ENCODE data around the gene UGT1A8.
"Not testable (repeated sequence)": the region's sequence is repeated elsewhere in the genome, so short reads cannot be mapped to it uniquely, and the experiment has no call there.

Gene UGT1A8

GRCh38 chr2:233740870-233741269, 123.4 kb downstream of the UGT1A8 start:
- Histone ChIP-seq H3K27me3 (peaks cover 7% of the 10 kb centered on the region), H3K27ac (no peak overlapping the region), H3K36me3 (no peaks in the 10 kb centered on the region), H3K4me1 (ENCODE audit: control insufficient read depth in 1 of 2, insufficient read depth in 1 of 2, low read depth in 1 of 2, low read length in 1 of 2) (no peaks in the 10 kb centered on the region), H3K9me3 (no peaks in the 10 kb centered on the region), H3K4me3 (ENCODE audit: low read depth in 1 of 2, low read length in 1 of 2) (no peak overlapping the region)
- TF ChIP-seq, protein P1, sequence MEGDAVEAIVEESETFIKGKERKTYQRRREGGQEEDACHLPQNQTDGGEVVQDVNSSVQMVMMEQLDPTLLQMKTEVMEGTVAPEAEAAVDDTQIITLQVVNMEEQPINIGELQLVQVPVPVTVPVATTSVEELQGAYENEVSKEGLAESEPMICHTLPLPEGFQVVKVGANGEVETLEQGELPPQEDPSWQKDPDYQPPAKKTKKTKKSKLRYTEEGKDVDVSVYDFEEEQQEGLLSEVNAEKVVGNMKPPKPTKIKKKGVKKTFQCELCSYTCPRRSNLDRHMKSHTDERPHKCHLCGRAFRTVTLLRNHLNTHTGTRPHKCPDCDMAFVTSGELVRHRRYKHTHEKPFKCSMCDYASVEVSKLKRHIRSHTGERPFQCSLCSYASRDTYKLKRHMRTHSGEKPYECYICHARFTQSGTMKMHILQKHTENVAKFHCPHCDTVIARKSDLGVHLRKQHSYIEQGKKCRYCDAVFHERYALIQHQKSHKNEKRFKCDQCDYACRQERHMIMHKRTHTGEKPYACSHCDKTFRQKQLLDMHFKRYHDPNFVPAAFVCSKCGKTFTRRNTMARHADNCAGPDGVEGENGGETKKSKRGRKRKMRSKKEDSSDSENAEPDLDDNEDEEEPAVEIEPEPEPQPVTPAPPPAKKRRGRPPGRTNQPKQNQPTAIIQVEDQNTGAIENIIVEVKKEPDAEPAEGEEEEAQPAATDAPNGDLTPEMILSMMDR (IDR thresholded peaks at IDR 0.05): no peak

DNA sequence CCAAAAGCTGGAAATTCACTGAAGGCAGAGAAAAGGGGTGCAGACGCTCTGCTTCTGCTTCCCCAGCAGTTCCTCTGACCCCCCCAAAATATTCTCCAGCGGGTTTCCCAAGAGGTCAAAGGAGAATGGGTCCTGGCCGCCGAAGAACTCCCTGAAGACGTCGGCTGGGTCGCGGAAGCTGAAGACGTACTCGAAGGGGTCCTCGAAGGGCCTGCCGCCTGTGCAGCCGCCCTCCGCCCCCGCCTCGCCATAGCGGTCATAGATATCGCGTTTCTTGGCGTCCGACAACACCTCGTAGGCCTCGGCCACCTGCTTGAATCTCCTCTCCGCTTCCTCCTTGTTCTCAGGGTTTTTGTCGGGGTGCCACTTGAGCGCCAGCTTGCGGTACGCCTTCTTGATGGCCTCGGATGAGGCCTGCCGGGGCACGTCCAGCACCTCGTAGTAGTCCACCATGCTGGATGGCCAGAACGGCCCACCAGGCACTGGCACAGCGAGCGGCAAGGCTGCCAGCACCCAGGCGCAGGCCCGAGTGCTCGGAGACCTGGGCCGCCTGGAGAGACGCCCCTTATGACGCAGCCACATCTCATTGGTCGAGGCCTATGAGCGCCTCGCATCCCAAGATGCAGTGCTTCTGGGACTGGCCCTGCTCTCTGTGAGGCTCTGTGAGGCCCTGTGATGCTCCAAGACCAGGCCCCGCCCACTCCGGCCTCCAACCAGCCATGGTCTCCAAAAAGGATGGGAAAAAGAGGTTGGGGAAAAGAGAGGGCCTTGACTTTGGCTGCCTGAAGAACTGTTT, 126.2 kb downstream of the UGT1A8 start:
- TF ChIP-seq, protein P1 (IDR thresholded peaks at IDR 0.05): no peak
- no peaks in the 10 kb centered on the region for H3K4me1 ChIP-seq (ENCODE audit: control insufficient read depth in 1 of 2, insufficient read depth in 1 of 2, low read depth in 1 of 2, low read length in 1 of 2)

GRCh38 chr2:233745073-233745755, 127.8 kb downstream of the UGT1A8 start:
- Histone ChIP-seq H3K27ac (no peak overlapping the region), H3K36me3 (no peaks in the 10 kb centered on the region), H3K27me3 (no peaks in the 10 kb centered on the region), H3K4me1 (ENCODE audit: control insufficient read depth in 1 of 2, insufficient read depth in 1 of 2, low read depth in 1 of 2, low read length in 1 of 2) (no peaks in the 10 kb centered on the region), H3K4me3 (ENCODE audit: low read depth in 1 of 2, low read length in 1 of 2) (no peak overlapping the region), H3K9me3 (no peaks in the 10 kb centered on the region)
- TF ChIP-seq, protein P1 (IDR thresholded peaks at IDR 0.05): no peak

More for the DNA sequence above, 126.2 kb downstream of the UGT1A8 start:
- H3K27me3 ChIP-seq: no peaks in the 10 kb centered on the region
- no peak overlapping the region for H3K4me3 ChIP-seq (ENCODE audit: low read depth in 1 of 2, low read length in 1 of 2)
- no peaks in the 10 kb centered on the region for H3K36me3 ChIP-seq
- no peak overlapping the region for H3K27ac ChIP-seq
- no peaks in the 10 kb centered on the region for H3K9me3 ChIP-seq

- H3K9me3 ChIP-seq; H3K27ac ChIP-seq; H3K4me3 ChIP-seq (ENCODE audit: low read depth in 1 of 2, low read length in 1 of 2); H3K4me1 ChIP-seq (ENCODE audit: control insufficient read depth in 1 of 2, insufficient read depth in 1 of 2, low read depth in 1 of 2, low read length in 1 of 2); H3K27me3 ChIP-seq; H3K36me3 ChIP-seq: not testable (repeated sequence)
These were observed 128.4 kb downstream of the UGT1A8 start for GRCh38 chr2:233745838-233746237.

DNA sequence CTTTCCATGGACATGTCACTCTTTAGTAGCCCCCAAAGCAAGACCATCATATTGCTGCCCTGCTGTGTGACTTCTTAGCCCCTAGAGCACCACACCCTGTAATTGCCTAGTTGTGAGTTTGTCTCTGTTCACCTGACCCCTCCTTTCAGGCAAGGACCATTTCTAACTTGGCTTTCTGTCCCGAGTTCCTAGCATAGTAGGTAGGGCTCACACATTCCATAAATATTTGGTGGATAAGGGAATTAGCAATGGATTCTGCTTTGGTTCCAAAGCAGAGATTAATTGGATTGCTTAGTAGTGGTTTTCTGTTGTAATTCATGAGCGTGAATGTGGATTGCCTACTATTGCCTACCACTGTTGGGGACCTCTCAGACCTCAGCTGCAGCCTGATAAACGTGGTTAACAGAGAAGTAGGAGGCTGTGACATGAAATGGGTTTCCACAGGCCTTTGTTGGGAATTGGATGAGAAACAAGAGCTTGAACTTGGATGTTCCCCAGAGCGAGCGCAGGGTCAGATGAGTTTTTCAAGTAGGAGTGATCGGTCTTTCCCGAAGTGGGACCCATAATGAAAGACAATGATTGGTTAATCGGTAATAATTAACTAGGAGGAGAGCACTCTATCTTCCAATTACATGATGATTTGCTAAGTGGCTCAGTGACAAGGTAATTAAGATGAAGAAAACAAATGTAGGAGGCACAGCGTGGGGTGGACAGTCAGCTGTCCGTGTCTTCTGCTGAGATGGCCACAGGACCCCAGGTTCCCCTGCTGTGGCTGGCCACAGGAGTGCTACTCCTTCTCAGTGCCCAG, 129.2 kb downstream of the UGT1A8 start:
- Histone ChIP-seq H3K27ac (no peak overlapping the region), H3K36me3 (no peaks in the 10 kb centered on the region), H3K27me3 (no peaks in the 10 kb centered on the region), H3K4me1 (ENCODE audit: control insufficient read depth in 1 of 2, insufficient read depth in 1 of 2, low read depth in 1 of 2, low read length in 1 of 2) (no peaks in the 10 kb centered on the region), H3K4me3 (ENCODE audit: low read depth in 1 of 2, low read length in 1 of 2) (no peak overlapping the region), H3K9me3 (no peaks in the 10 kb centered on the region)
- TF ChIP-seq, protein P1 (IDR thresholded peaks at IDR 0.05): no peak

DNA sequence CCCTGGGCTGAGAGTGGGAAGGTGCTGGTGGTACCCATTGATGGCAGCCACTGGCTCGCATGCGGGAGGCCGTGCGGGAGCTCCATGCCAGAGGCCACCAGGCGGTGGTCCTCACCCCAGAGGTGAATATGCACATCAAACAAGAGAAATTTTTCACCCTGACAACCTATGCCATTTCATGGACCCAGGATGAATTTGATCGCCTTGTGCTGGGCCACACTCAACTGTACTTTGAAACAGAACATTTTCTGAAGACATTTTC, 129.8 kb downstream of the UGT1A8 start:
- Histone ChIP-seq H3K27me3 (no peaks in the 10 kb centered on the region), H3K4me3 (ENCODE audit: low read depth in 1 of 2, low read length in 1 of 2) (no peak overlapping the region), H3K36me3 (no peaks in the 10 kb centered on the region), H3K27ac (no peak overlapping the region), H3K4me1 (ENCODE audit: control insufficient read depth in 1 of 2, insufficient read depth in 1 of 2, low read depth in 1 of 2, low read length in 1 of 2) (no peaks in the 10 kb centered on the region), H3K9me3 (no peaks in the 10 kb centered on the region)
- TF ChIP-seq, protein P1 (IDR thresholded peaks at IDR 0.05): no peak

DNA sequence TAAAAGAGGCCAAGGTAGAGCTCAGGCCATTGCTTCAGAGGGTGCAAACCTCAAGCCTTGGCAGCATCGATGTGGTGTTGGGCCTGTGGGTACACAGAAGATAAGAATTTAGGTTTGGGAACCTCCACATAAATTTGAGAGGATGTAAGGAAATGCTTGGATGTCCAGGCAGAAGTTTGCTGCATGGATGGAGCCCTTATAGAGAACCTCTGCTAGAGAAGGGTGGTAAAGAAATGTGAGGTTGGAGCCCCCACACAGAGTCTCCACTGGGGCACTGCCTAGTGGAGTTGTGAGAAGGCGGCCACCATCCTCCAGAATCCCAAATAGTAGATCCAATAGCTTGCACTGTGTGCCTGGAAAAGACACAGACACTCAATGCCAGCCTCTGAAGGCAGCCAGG, 133.3 kb downstream of the UGT1A8 start:
- H3K27ac ChIP-seq, H3K27me3 ChIP-seq: not testable (repeated sequence)

DNA sequence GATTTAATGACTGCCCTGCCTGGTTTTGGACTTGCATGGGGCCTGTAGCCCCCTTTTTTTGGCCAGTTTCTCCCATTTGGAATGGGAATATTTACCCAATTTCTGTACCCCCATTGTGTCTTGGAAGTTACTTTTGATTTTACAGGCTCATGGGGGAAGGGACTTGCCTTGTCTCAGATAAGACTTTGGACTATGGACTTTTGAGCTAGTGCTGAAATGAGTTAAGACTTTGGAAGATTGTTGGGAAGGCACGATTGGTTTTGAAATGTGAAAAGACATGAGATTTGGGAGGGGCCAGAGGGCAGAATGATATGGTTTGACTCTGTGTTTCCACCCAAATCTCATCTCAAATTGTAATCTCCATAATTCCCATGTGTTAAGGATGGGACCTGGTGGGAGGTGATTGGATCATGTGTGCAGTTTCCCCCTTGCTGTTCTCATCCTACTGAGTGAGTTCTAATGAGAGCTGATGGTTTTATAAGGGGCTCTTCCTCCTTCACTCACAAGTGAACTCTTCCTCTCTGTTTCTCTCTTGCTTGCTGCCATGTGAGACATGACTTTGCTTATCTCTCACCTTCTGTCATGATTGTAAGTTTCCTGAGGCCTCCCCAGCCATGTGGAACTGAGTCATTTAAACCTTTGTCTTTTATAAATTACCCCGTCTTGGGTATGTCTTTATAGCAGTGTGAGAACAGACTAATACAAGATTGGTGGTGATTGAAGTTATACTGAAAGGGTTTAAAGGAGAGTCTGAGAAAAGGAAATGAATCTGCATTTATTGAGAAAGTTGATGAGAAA, 134.0 kb downstream of the UGT1A8 start:
- not testable (repeated sequence) for H3K9me3 ChIP-seq; H3K4me3 ChIP-seq (ENCODE audit: low read depth in 1 of 2, low read length in 1 of 2); H3K27ac ChIP-seq; H3K27me3 ChIP-seq; H3K4me1 ChIP-seq (ENCODE audit: control insufficient read depth in 1 of 2, insufficient read depth in 1 of 2, low read depth in 1 of 2, low read length in 1 of 2); H3K36me3 ChIP-seq

More for the DNA sequence above, 133.3 kb downstream of the UGT1A8 start:
- H3K36me3 ChIP-seq; H3K9me3 ChIP-seq; H3K4me3 ChIP-seq (ENCODE audit: low read depth in 1 of 2, low read length in 1 of 2); H3K4me1 ChIP-seq (ENCODE audit: control insufficient read depth in 1 of 2, insufficient read depth in 1 of 2, low read depth in 1 of 2, low read length in 1 of 2): not testable (repeated sequence)

Measured in neutrophil (primary cell).